Ramos (cell line): ENCODE results near the gene LRRC4C.

Source experiments
- in situ Hi-C: fragments of 300-500 bp; cut with MboI; formaldehyde crosslinking; loops from one replicate; pipeline ENCODE4 v1.14.3; 2022; ENCODE audit warnings: low sequenced_read_pairs; ENCODE audit not compliant: unreplicated experiment

LRRC4C gene

DNA sequence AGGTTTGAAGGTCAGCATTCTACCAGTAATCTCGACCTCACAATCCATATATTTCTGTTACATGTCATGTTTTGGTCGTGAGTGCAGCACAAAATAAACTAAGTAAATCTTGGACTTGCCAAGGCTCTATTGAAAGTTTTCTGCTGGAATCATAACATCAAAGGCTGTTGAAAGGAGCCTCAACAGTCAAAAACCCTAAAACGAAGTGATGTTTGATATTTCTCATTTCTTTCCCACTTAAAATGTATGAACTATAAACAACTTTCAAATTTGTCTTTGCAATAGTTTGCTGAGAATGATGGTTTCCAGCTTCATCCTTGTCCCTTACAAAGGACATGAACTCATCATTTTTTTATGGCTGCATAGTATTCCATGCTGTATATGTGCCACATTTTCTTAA lies 1118.5 kb downstream of the LRRC4C start:
- in situ Hi-C loops = no loop called here

DNA sequence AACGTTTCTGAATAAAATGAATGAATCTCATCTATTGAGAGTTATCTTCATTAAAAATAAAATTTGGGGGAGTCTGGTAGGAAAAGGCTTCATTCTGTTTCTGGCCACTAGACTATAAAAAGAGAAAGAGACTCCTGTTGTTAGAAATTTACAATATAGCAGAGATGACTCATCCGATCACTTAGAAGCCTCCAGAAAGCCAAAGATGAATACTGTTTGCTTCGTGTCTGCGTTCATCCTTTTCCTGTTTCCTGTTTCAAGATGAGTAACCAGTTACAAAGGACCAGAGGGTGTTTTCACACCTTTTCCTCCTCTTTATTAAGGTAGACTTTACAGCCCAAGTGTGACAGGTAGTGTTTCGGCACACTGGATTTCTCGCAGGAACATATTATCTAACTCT lies 1120.7 kb downstream of the LRRC4C start:
- in situ Hi-C loops = no loop called here

DNA sequence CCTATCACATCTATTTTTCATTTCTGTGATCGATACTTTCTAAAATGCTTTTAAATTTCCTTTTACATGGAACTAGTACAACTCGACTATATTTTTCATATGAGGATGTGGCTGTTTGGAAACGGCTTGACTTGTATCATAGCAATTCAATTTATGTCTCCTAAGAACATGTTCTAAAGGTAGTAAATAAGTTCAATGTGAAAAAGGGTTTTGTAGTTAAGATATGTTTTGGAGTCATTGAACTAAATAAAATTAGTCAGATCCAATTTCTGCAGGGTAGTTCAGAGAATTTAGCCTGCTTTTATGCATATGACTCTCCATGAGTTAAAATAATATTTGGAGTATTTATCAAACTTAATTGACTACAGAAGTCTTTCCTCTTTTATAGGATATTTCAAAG lies 1121.4 kb downstream of the LRRC4C start:
- in situ Hi-C loops = no loop called here

DNA sequence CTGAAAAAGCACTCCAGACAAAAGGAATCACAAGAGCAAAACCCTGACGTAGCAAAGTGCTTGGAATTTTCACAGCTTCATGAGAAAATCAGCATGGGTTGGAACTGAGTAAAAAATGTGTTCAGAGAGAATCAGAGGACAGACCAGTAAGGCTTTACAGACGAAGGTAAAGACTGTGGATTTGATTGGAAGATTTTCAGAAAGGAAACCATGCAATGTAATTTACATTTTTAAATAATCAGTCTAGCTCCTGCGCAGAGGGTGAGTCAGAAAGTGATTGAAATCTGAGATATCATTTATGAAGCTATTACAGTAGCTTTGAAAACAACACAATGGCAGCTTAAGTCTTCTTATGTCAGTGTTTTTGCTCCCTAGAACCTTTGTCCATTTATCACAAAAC lies 1122.3 kb downstream of the LRRC4C start:
- in situ Hi-C loops = no loop called here

DNA sequence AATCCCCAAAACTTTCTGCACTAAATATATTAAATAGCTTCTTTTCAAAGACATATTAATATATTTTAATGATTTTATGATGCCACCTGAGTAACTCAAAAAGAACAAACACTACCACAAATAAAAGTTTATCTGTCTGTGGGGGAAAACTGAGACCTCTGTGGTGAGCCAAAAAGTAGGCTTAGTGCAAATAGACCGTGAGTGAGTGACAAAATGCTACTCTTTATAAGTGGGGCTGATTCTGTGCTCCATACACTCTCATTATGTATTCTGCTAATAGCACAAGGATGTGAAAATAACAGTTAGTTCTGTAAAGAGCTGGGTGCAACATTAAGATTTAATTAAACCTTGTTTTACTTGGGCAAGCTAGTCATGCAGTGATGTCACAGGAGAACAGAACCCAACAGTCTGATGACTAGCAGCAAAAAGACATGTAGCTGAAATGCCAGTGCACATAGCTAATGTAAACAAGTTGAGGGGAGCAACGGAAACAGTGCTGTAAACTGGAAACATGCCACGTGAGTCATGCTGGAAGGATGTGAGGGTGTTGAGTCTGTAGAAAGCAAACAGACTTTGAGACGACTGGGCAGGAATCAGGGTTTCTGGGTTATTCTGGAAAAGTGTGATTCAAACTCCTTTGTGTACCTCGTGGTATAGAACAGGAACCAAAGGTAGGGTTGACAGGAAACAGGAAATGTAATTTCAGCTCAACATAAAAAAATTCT lies 1130.4 kb downstream of the LRRC4C start:
- in situ Hi-C loops = no loop called here

DNA sequence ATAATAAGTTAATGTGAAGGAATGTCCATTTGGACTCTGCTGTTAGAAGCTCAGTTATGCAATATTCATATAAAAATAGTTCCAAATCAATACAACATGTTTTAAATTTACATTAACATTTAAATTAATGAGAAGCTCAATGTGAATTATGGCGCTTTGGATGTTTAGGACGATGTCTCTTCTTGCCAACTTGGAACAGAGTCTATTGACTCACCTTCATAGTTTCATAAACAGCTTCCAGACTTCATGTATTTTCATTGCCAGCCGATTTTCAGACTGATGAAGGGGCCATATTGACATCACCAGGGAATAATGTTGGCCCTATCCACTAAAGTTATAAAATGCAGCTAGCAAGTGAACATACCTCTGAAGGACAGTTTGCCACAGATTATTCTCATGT lies 1136.2 kb downstream of the LRRC4C start:
- in situ Hi-C loops = no loop called here

DNA sequence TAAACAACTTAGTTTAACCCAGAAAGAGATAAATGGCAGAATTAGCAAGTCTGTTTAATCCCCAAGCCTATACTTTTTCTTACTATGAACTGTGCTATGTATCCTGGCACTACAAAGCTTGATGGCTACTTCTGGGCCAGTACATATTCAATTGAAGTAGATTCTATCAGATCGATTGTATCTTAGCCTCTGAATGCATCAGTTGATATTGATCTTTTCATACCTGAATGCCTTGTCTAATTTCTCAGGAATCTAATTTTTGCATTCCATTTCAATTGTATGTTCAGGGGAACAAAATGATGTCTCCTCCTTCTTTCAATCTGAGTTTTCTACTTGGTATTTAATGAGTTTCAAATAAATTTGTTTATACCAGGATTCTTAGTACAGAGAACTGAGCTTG lies 1137.9 kb downstream of the LRRC4C start:
- in situ Hi-C loops = no loop called here

DNA sequence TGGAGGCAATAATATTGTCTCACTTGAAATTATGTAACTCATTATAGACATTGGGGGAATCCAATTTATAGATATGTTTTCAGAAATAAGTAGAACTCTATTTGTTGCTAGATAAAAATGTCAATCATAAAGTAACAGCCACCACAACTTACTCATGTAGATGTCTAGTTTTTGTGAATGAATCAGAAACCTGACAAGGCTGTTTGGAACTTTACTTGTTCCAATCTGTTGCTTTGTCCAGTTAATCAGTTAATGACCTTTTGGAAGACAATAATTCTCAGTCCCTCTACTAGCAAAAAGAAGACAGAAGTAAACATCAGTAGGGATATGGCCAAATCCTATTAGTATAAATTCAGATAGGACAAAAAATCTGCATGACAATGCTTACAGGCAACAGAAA lies 1143.3 kb downstream of the LRRC4C start:
- in situ Hi-C loops = no loop called here

DNA sequence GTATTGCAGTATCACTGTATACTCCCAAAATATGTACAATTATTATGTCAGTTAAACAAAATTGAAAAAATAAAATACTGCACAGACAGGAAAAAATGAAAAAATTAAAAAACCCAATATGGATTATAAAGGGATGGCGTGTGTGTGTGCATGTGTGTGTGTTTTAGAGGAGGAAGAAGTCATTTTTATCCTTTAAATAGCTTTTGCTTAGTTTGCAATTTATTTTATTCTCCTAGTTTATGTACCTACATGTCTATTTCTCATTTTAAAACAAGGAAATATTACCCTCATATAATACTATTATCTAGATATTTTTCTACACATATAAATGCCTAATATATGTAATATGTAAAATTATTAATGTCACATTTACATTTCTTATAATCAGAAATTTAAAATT lies 1144.3 kb downstream of the LRRC4C start:
- in situ Hi-C loops = no loop called here

DNA sequence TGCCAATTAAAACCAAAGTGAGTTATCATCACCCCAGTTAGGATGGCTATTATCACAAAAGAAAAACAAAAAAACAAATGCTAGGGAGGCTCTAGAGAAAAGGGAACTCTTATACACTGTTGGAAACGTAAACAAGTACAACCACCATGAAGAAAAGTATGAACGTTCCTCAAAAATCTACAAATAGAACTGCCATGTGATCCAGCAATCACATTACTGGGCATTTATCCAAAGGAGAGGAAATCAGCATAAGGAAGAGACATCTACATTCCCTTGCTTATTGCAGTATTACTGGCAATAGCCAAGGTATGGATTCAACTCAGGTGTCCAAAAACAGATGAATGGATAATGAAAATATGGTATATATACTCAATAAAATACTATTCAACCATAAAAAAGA lies 1145.1 kb downstream of the LRRC4C start:
- in situ Hi-C loops = no loop called here

DNA sequence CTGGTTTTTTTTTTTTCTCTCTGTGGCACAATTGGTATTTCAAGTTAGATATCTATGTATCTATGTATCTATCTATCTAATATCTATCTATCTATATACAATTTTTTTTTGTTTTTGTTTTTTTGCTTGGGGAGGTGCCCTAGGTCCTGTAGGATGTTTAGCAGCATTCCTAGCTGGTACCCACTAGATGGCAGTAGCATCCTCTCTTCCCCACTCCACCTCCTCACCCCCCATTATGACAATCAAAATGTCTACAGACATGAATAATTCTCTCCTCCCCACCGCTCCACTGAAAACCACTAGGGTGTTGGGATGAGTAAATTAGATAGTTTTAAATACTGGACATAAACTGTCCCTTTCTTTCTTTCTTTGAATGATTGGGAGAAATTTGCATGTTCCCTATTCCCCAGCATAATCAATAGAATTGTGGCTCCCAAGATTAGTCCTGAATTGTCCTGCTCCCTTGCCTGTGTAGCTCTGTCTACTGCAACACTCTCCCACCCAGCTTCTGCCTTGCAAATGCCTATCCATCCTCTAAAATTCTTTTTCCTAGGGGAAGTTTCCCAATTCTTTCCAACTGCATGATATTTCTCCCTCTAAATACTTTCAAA lies 1152.4 kb downstream of the LRRC4C start:
- in situ Hi-C loops = no loop called here

DNA sequence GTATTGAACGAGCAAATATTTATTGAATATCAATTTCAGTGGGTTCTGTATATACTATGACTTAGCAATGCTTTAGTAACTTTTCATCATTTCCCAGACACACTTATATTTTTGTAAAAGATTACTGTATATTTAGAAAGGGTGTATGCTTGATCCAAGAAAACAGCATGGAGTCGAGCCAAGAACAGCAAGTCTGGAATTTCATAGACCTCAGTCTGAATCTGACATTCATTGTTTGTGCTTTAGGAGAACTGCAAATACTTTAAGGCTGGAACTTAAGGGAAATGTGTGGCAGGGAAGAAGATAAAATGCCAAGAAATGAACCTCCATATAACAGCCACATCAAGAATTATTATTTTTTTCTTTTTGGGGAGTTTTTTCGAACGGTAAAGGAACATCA lies 1156.8 kb downstream of the LRRC4C start:
- in situ Hi-C loops = no loop called here

DNA sequence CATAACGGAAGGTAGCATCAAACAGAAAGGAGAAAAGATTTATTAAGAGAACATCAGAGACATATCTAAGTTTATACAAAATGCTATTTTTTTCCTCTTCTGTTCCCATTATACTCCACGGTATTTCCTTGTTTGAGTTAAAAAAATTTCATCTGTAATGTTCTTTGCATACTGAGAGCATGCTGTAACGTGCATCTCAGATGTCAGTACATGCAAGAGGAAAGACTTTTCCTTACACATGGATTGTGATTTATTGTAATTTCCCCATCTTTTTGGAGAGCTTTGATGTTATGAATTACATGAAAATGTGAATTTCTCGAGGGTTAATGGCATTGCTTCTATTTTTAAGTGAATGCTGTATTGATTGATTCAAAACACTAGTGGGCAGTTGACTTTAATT lies 1164.0 kb downstream of the LRRC4C start:
- in situ Hi-C loops = no loop called here

DNA sequence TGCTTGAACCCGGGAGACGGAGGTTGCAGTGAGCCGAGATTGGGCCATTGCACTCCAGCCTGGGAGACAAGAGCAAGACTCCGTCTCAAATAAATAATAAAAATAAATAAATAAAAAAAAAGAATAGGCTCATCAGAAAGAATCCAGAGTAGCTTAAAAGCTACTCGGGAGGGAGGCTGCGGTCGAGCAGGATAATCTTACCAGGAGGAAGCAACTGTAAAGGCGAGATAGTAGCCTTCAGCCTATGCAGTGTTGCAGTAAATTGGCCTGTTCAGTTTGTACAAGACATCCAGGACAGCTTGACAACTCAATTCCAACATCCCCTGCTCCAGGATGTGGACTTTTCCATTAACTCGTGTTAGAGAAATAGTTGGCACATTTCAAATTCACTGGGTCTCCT lies 1164.7 kb downstream of the LRRC4C start:
- in situ Hi-C loops = no loop called here

DNA sequence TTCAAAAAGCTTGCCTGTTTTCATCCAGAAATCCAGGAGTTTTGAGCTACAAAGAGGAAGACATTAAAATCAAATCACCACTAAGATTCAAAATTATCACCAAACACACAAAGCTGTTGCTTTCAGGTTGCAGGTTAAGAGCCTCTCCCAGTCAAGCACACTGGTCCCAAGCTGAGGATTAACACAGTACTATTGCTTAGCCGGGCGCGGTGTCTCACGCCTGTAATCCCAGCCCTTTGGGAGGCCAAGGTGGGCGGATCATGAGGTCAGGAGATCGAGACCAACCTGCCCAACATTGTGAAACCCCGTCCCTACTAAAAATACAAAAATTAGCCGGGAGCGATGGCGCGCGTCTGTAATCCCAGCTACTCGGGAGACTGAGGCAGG lies 1165.1 kb downstream of the LRRC4C start:
- in situ Hi-C loops = no loop called here

DNA sequence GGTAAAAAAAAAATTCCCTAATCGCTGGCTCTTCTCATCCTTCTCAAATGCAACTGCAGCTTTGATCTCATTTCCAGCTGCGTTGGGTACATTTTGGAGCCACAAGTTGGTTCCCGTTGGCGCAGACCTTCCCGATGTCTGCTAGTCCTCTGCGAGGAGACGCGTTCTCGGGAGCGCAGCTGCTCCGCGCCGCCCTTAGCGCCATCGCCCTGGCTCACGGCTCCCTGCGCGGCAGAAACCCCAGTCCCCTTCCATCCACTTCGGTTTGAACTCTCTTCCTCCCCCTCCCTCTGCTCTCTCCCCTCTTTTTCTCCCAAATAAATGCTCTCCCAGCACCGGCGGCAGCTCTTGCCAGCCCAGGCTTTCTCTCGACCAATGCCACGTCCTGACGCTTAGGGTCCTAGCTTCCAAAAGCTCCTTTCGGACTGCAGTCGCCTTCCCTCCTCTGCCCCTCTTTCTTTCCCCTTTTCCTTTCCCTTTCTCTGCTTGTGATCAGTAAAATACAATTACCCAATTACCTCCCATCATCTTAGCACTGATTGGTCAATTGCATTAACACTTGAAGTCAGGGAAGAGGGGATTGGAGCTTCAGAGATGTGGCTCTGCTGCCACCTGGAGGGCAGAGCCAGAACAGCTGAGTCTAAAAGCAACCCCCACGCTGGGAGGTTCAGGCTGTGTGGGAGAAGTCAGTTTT lies 1165.7 kb downstream of the LRRC4C start:
- in situ Hi-C loops = no loop called here

DNA sequence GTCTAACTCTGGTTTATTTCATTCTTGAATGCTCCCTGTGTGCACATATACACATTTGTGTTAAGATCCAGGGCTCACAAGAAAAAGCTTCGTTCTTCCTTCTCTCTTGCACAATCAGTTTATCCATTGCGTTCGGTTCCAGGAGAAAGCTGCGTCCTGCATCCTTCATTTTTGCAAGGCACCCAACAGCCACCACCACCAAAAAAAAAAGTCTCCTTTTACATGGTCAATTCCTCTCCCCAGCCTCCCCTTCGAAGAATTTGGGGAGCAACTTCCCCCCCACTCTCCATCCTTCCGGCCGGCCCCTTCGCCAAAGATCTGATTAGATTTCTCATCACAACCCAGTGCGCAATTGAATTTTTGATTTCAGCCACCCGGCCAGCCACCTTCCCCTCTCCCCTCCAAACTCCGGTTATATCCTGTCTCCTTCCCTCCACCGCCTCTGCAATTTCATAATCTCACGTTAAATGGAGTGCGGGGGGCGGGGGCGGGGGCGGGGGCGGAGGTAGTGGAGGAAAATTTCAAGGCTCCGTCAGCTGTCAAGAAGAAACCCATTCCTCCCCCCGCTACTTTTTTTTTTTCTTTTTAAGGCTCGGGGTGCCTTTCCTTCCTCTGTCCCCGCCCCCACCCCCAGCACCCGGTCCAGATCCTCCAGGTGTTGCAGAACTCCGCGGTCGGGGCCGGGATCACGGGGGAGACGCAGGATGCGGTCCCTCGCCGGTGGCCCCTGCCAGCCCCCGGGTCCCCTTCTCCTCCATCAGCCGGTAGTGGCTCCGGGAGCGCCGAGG lies 1166.5 kb downstream of the LRRC4C start:
- in situ Hi-C loops = no loop called here

DNA sequence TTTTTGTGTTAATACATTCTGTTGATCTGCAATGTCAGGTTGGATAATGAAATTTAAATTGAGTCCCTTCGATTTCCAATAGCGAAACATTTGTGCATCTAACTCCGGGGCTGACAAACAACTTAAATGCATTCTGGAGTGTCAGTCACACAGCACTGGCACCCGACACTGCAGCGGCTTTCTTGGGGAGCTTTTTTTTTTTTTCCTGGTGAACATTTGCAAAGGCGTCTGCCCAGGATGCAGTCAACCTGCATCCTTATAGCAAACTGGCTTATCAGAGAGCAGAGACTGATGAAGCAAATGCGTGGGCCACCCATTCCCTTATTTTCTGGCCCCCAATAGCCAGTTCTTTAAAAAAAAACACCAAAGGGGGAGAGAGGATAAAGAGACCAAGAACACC lies 1167.7 kb downstream of the LRRC4C start:
- in situ Hi-C loops = no loop called here

DNA sequence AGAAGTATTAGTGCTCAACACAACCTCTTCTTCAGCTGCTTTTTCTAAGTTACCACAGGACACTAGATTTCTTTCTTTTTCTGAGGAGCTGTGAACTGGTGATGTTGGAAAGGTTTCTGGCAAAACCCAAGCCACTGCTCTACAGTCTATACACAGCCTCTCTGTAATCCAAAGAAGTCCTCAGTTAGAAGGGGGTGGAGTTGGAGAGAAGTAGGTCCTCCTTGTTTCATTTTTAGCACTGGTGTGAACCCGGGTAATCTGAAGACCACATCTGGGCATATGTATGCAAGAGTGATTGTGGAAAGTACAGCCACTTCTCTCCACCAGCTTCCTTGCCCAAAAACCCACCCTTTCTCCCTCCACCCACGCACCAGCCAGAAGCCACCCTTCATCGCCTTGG lies 1168.1 kb downstream of the LRRC4C start:
- in situ Hi-C loops = no loop called here

DNA sequence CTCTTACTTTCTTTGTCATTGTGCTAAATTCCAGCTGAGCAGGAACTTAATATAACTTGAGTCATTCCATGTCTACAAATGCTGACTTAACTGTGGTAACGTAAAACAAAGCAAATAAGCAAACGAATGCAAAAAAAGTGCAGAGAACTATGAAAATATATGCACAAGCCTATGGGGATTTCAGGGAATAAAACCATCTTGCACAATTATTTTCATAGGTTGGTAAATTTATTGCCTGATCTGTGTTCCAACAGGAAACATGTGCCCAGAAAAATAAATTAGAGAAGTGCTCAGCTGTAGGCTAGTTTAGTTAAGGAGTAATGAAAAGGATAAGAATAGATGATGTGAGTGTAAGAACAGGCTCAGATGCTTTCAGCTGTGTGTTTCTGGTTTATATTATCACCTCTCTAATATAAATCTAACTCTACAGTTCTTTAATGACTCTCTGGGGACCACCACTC lies 1169.3 kb downstream of the LRRC4C start:
- in situ Hi-C loops = no loop called here

DNA sequence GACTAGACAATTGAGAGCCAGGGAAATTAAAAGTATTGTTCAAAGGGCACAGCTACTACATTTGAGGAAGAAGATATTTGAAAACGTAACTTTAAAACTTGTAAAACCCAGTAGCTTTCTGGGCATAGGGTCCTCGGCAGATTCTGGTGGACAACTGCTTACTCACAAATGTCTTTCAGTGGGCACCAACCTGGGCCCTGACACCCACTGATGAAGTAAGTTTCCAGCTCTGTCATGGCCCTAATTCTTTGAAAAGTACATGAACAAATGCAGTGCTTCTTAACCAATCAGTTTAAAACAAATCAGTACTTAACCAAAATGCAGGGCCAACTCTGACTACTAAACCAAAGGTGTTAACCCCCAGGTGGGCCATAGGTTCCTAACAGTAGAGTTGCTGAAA lies 1170.1 kb downstream of the LRRC4C start:
- in situ Hi-C loops = no loop called here
